Ovary (tissue), 3 donors: ENCODE measurements around the gene LGR5.

Source experiments
- CTCF ChIP-seq, 3 donors: fragments of 450-650 bp in 2 of 3; fragments of 200-600 bp in 1 of 3; IDR thresholded peaks; one replicate each; pipeline versions ENCODE4 v1.5.1 to v1.8.0; 2016 to 2022; ENCODE audit warnings: antibody characterized with exemption in 3 of 3, mild to moderate bottlenecking in 1 of 3
- POLR2A ChIP-seq: fragments of 450-650 bp; IDR thresholded peaks from one replicate; pipeline ENCODE4 v1.6.1; 2017; ENCODE audit warnings: antibody characterized with exemption, mild to moderate bottlenecking, moderate library complexity
- donor health status: DM: no; HTN: no; CAD: no.

GRCh38 chr12:71432936-71433335, 6.7 kb upstream of the LGR5 start:
- TF ChIP-seq POLR2A (no peak), CTCF (IDR thresholded peaks at IDR 0.05) (no peak)
